ENCODE measurements around the gene WDR27.

Gene WDR27

DNA sequence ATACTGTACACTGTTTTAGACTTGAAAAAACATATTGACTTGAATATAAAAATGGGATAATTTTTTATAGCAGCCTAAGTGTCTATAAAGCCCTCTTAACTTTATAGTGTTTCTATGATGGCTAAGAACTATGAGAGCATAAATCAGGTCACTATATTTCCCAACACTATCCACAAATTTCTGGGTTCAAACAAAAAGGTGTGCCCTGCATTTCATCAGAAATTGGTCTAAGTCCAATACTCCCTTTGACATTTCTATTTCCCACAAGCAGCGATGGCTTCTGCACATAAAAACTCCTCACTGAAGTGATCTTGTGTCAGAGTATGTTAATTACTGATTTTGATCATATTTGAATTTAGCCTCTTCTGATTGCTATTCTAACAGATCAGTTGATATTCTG, 143.9 kb downstream of the WDR27 start:
- no peak for DNase-seq
- Histone ChIP-seq H3K4me3 (ENCODE audit: low read depth, low read length) (no peak overlapping the region), H3K9me3 (no peaks in the 10 kb centered on the region), H3K27me3 (no peaks in the 10 kb centered on the region), H3K36me3 (no peaks in the 10 kb centered on the region; the same call in 1 of the 2 replicates), H3K4me1 (no peaks in the 10 kb centered on the region)
- TF ChIP-seq, protein P1, sequence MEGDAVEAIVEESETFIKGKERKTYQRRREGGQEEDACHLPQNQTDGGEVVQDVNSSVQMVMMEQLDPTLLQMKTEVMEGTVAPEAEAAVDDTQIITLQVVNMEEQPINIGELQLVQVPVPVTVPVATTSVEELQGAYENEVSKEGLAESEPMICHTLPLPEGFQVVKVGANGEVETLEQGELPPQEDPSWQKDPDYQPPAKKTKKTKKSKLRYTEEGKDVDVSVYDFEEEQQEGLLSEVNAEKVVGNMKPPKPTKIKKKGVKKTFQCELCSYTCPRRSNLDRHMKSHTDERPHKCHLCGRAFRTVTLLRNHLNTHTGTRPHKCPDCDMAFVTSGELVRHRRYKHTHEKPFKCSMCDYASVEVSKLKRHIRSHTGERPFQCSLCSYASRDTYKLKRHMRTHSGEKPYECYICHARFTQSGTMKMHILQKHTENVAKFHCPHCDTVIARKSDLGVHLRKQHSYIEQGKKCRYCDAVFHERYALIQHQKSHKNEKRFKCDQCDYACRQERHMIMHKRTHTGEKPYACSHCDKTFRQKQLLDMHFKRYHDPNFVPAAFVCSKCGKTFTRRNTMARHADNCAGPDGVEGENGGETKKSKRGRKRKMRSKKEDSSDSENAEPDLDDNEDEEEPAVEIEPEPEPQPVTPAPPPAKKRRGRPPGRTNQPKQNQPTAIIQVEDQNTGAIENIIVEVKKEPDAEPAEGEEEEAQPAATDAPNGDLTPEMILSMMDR (IDR thresholded peaks at IDR 0.05; ENCODE audit: low read depth, low read length), result no peak

DNA sequence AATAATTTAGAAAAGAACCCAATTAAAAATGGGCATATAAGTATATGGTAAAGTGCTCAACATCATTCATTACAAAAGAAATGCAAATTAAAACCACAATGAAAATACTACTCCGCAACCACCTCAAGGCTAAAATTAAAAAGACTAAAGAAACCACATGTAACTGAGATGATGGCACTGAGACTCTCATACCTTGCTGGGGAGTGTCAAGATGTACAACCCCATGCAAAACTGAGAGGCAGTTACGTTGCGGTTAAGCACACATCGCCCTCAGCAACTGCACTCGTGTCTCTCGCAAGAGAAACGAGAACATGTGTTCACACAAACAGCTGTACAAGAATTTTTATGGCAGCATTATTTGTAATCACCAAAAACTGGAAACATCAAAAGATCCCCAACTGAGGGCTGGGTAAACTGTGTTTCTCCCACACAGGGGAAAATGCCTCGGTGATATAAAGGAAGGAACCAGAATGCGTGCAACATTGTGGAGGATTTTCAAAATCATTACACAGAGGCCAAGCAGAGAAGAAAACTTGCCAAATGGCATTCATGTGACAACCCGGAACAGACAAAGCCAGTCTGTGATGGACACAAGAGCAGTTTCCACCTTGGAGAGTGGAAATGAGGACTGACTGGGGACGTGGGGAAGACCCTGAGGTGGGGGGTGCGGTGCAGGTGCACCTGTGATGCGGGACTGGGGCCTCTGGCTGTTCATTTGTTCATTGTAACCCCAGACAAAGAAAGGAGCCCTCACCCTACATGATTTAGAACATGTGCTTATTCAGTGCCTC, 144.9 kb downstream of the WDR27 start:
- DNase-seq, result no peak
- H3K36me3 ChIP-seq, result no peaks in the 10 kb centered on the region; the same call in 1 of the 2 replicates
- TF ChIP-seq, protein P1 (IDR thresholded peaks at IDR 0.05; ENCODE audit: low read depth, low read length), result no peak

DNA sequence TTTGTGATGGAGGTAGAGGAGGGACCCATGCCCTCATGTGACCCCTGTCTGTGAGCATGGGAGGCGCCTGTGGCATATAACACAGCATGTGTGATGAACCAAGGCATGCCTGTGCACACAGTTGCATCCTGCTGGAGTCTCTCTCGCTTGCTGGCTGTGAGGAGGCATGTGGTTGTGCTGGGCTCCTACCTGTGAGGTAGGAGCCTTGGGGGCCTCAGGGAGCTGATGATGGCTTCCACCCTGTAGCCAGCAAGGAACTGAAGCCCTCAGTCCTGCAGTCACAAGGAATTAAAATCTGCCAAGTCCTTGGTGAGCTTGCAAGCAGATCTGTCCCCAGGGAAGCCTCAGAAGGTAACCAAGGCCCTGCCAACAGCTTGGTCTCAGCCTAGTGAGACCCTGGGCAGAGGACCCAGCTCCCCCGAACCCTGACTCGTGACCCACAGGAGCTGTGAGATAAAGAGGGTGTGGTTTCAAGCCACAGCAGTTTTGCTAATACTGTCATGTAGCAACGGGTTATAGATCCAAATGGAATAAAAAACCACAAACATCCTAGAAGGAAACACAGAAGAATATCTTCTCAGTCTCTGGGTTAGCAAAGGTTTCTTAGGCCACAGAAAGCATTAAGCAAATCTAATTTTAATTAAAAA, 145.7 kb downstream of the WDR27 start:
- Histone ChIP-seq H3K9me3 (no peaks in the 10 kb centered on the region), H3K4me1 (no peaks in the 10 kb centered on the region), H3K27me3 (no peaks in the 10 kb centered on the region), H3K4me3 (ENCODE audit: low read depth, low read length) (no peak overlapping the region), H3K36me3 (no peaks in the 10 kb centered on the region; the same call in 1 of the 2 replicates)
- TF ChIP-seq, protein P1 (IDR thresholded peaks at IDR 0.05; ENCODE audit: low read depth, low read length), result no peak
- DNase-seq, result no peak

More for the DNA sequence above, 144.9 kb downstream of the WDR27 start:
- Histone ChIP-seq H3K4me3 (ENCODE audit: low read depth, low read length) (no peak overlapping the region), H3K27me3 (no peaks in the 10 kb centered on the region), H3K9me3 (no peaks in the 10 kb centered on the region), H3K4me1 (no peaks in the 10 kb centered on the region)

DNA sequence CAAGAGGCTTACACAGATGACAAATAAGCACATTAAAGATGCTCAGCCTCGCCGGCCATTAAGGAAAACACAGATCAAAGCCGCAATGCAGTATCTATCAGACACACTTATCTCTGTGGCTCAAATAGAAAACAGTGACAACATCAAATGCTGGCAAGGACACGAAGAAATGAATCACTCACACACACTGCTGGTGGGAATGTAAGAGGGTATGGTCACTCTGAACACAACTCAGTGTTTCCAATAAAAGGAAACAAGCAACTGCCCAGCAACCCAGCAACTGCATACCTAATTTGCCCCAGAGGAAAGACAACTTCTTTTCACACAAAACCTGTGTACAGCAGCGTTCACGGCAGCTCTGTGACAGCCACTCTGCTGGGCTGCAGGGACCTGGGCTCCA, 155.8 kb downstream of the WDR27 start:
- Histone ChIP-seq H3K9me3 (no peaks in the 10 kb centered on the region), H3K27me3 (no peaks in the 10 kb centered on the region), H3K4me3 (ENCODE audit: low read depth, low read length) (no peak overlapping the region), H3K4me1 (peaks cover 4% of the 10 kb centered on the region; the same call in 1 of the 2 replicates), H3K36me3 (no peaks in the 10 kb centered on the region)
- TF ChIP-seq, protein P1 (IDR thresholded peaks at IDR 0.05; ENCODE audit: low read depth, low read length), result no peak
- DNase-seq, result no peak

DNA sequence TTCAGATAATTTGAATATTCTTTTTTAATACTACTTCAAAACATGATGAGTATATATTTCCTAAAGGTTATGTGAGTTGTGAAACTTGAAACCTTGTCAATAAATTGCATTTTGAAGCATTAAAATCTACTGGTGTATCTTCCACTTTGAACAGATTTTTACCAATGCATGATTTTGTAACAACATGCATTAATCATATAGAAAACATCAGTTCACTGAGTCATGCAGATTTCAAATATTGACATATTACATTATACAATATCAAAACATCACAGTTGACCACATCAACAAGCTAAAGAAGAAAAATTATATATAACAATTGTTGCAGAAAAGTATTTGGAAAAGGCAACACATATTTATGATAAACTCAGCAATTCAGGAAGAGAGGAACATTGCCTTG, 158.1 kb downstream of the WDR27 start:
- TF ChIP-seq, protein P1 (IDR thresholded peaks at IDR 0.05; ENCODE audit: low read depth, low read length), result no peak
- H3K4me1 ChIP-seq, result peaks cover 4% of the 10 kb centered on the region; the same call in 1 of the 2 replicates

DNA sequence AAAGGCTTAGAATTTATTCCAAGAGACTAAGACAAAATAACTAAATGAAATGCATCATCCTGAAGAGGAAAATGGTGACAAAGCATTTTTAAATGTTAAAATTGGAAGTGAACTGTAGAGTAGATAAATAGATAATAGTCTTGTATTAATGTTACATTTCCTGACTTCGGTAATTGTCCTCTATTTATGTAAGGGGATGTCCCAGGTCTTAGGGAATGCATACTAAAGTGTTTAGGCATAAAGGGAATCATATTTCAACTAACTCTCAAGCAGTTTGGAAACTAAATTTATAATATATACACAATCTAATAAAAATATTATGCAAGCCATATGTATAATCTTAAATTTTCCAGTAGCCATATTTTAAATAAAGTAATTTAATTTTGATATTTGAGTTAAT, 159.3 kb downstream of the WDR27 start:
- TF ChIP-seq, protein P1 (IDR thresholded peaks at IDR 0.05; ENCODE audit: low read depth, low read length), result no peak
- no peaks in the 10 kb centered on the region for H3K36me3 ChIP-seq
- DNase-seq, result no peak
- H3K4me1 ChIP-seq, result peaks cover 4% of the 10 kb centered on the region; the same call in 1 of the 2 replicates
- H3K4me3 ChIP-seq (ENCODE audit: low read depth, low read length), result no peak overlapping the region
- no peaks in the 10 kb centered on the region for H3K9me3 ChIP-seq
- H3K27me3 ChIP-seq, result no peaks in the 10 kb centered on the region

More for the DNA sequence above, 158.1 kb downstream of the WDR27 start:
- Histone ChIP-seq H3K27me3 (no peaks in the 10 kb centered on the region), H3K36me3 (no peaks in the 10 kb centered on the region), H3K4me3 (ENCODE audit: low read depth, low read length) (no peak overlapping the region), H3K9me3 (no peaks in the 10 kb centered on the region)
- no peak for DNase-seq

Measured in BE2C (cell line).